MM.1S (cell line): ENCODE measurements around the gene NBAS.

Source experiments
- DNase-seq: peaks from one replicate; pipeline ENCODE4 v3.0.0-alpha.2; 2015
- H2AFZ ChIP-seq: fragments of 300-600 bp; sonication (generic); 2 replicates; pipeline ENCODE4 v1.6.0; 2016; ENCODE audit warnings: antibody characterized with exemption, low read length
- H3F3A ChIP-seq: fragments of 300-600 bp; sonication (generic); 2 replicates; pipeline ENCODE4 v1.6.1; 2016; ENCODE audit warnings: mild to moderate bottlenecking, antibody characterized with exemption, low read length, moderate library complexity, mixed read lengths; ENCODE audit not compliant: insufficient read depth
- H3K27ac ChIP-seq: fragments of 300-600 bp; sonication (generic); 2 replicates; pipeline ENCODE4 v1.5.1; 2016; ENCODE audit warnings: mild to moderate bottlenecking, low read length
- H3K27me3 ChIP-seq: fragments of 300-600 bp; sonication (generic); replicated peaks from 2 replicates; pipeline ENCODE4 v1.6.0; 2016; ENCODE audit warnings: low read length; ENCODE audit not compliant: insufficient read depth
- H3K36me3 ChIP-seq: fragments of 300-600 bp; sonication (generic); replicated peaks from 2 replicates; pipeline ENCODE4 v1.6.1; 2016; ENCODE audit warnings: mild to moderate bottlenecking, low read length, mixed read lengths; ENCODE audit not compliant: insufficient read depth
- H3K4me1 ChIP-seq: fragments of 300-600 bp; sonication (generic); 2 replicates; pipeline ENCODE4 v1.6.1; 2016; ENCODE audit warnings: low read length, mixed read lengths
- H3K4me2 ChIP-seq: fragments of 300-600 bp; sonication (generic); 2 replicates; pipeline ENCODE4 v1.6.0; 2016; ENCODE audit warnings: low read depth, low read length
- H3K4me3 ChIP-seq: fragments of 300-600 bp; sonication (generic); 2 replicates; pipeline ENCODE4 v1.5.1; 2016; ENCODE audit warnings: low read length, mixed read lengths
- H3K79me2 ChIP-seq: fragments of 300-600 bp; sonication (generic); 2 replicates; pipeline ENCODE4 v1.6.1; 2016; ENCODE audit warnings: mixed run types, low read length, mixed read lengths
- H3K9ac ChIP-seq: fragments of 300-600 bp; sonication (generic); 2 replicates; pipeline ENCODE4 v1.6.1; 2016; ENCODE audit warnings: low read length, mixed read lengths
- H3K9me2 ChIP-seq: fragments of 300-600 bp; sonication (generic); replicated peaks from 2 replicates; pipeline ENCODE4 v1.6.1; 2016; ENCODE audit warnings: mild to moderate bottlenecking, low read length, mixed read lengths; ENCODE audit not compliant: insufficient read depth
- H3K9me3 ChIP-seq: fragments of 300-600 bp; sonication (generic); replicated peaks from 2 replicates; pipeline ENCODE4 v1.6.1; 2016; ENCODE audit warnings: mild to moderate bottlenecking, low read length, mixed read lengths; ENCODE audit not compliant: insufficient read depth
- H4K20me1 ChIP-seq: fragments of 300-600 bp; sonication (generic); 2 replicates; pipeline ENCODE4 v1.6.1; 2016; ENCODE audit warnings: mild to moderate bottlenecking, low read length, moderate library complexity, mixed read lengths; ENCODE audit not compliant: insufficient read depth
- EZH2 ChIP-seq: fragments of 300-600 bp; sonication (generic); optimal IDR thresholded peaks from 2 replicates; pipeline ENCODE3; 2017; ENCODE audit warnings: low read depth, mild to moderate bottlenecking, antibody characterized with exemption, low read length, mixed read lengths
- EZH2phosphoT487 ChIP-seq: fragments of 300-600 bp; sonication (generic); IDR thresholded peaks from 2 replicates; pipeline ENCODE4 v1.6.1; 2018; ENCODE audit warnings: antibody characterized with exemption, low read length
- TF ChIP-seq, protein P1 (sequence below): fragments of 300-600 bp; sonication (generic); IDR thresholded peaks from 2 replicates; pipeline ENCODE4 v1.5.1; 2016; ENCODE audit warnings: antibody characterized with exemption, low read length, mixed read lengths

The NBAS gene

DNA sequence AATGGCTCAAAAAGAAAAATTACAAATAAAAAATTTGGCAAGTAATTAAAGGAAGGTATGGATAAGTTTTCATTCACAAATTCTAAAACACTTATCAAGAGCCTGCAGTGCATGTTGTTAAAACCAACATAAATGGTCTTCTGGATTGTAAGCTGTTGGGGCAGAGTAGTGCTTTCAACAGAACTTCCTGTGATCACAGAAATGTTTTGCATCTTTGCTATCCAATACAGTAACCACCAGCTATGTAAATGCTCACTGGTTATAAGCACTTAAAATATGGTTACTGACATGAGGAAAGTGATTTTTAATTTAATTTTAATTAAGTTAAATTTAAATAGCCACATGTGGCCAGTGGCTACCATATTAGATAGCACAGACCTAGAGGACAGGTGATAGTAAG lies 133.1 kb downstream of the NBAS start:
- Histone ChIP-seq H3K9me2 (no peaks in the 10 kb centered on the region), H3K4me2 (no peak overlapping the region), H3K9me3 (no peaks in the 10 kb centered on the region), H3K9ac (no peak overlapping the region), H3K27ac (no peak overlapping the region), H4K20me1 (no peaks in the 10 kb centered on the region), H2AFZ (no peak overlapping the region), H3K36me3 (no peaks in the 10 kb centered on the region), H3K4me3 (no peak overlapping the region), H3F3A (no peaks in the 10 kb centered on the region), H3K4me1 (no peaks in the 10 kb centered on the region), H3K79me2 (no peaks in the 10 kb centered on the region), H3K27me3 (no peaks in the 10 kb centered on the region)
- no peak for TF ChIP-seq EZH2phosphoT487
- no peak for TF ChIP-seq EZH2
- TF ChIP-seq, protein P1, sequence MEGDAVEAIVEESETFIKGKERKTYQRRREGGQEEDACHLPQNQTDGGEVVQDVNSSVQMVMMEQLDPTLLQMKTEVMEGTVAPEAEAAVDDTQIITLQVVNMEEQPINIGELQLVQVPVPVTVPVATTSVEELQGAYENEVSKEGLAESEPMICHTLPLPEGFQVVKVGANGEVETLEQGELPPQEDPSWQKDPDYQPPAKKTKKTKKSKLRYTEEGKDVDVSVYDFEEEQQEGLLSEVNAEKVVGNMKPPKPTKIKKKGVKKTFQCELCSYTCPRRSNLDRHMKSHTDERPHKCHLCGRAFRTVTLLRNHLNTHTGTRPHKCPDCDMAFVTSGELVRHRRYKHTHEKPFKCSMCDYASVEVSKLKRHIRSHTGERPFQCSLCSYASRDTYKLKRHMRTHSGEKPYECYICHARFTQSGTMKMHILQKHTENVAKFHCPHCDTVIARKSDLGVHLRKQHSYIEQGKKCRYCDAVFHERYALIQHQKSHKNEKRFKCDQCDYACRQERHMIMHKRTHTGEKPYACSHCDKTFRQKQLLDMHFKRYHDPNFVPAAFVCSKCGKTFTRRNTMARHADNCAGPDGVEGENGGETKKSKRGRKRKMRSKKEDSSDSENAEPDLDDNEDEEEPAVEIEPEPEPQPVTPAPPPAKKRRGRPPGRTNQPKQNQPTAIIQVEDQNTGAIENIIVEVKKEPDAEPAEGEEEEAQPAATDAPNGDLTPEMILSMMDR = no peak
- DNase-seq = no peak

DNA sequence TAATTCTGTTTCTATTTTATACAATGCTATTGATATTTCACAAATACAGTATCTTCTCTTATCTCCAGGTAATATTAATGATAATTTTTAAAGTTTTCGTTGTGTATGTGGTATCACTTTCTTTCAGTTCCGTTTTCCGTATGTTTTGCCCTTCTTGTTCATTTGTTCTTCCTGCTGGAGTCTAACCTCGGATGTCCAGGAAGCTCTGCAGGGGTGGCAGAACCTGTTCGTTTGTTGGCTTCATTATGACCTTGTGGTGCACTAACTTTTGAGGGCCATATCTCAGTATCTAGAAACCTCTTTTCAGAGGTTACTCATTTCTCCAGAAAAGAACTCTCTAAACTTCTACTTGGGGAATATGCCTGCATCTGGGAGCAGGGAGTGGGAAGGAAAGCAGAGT lies 134.5 kb downstream of the NBAS start:
- H3K4me3 ChIP-seq = no peak overlapping the region
- H3K9me2 ChIP-seq = no peaks in the 10 kb centered on the region
- H3K27ac ChIP-seq = no peak overlapping the region
- H4K20me1 ChIP-seq = no peaks in the 10 kb centered on the region
- no peak for DNase-seq
- no peaks in the 10 kb centered on the region for H3F3A ChIP-seq
- H3K4me2 ChIP-seq = no peak overlapping the region
- H3K27me3 ChIP-seq = no peaks in the 10 kb centered on the region
- no peaks in the 10 kb centered on the region for H3K79me2 ChIP-seq
- H3K9me3 ChIP-seq = no peaks in the 10 kb centered on the region
- H3K4me1 ChIP-seq = no peaks in the 10 kb centered on the region
- H2AFZ ChIP-seq = no peak overlapping the region
- no peak for TF ChIP-seq EZH2phosphoT487
- TF ChIP-seq, protein P1 = no peak
- no peak for TF ChIP-seq EZH2
- H3K36me3 ChIP-seq = no peaks in the 10 kb centered on the region
- no peak overlapping the region for H3K9ac ChIP-seq

DNA sequence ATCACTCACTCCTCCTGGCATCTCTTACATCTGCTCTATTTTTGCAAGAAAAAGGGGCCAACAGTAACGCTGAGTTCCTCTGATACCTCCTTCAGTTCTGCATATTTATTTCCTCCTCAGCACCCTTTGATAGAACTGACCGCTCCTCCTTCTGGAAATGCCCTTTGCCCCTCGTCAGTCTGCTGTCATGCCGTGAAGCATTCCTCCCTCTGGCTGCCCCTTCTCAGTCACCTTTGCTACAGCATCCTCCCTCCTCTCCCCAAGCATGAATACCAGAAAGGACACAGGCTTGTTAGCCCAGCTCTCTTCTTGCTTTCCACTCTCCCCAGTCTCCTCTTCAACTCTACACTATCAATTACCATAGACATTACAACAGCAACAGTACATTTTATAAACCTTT lies 135.4 kb downstream of the NBAS start:
- Histone ChIP-seq H3K36me3 (no peaks in the 10 kb centered on the region), H3K79me2 (no peaks in the 10 kb centered on the region), H3K9me2 (no peaks in the 10 kb centered on the region), H3K9me3 (no peaks in the 10 kb centered on the region), H3K4me2 (no peak overlapping the region), H3K4me3 (no peak overlapping the region), H2AFZ (no peak overlapping the region), H4K20me1 (no peaks in the 10 kb centered on the region), H3K27me3 (no peaks in the 10 kb centered on the region), H3F3A (no peaks in the 10 kb centered on the region), H3K27ac (no peak overlapping the region), H3K4me1 (no peaks in the 10 kb centered on the region), H3K9ac (no peak overlapping the region)
- DNase-seq = no peak
- TF ChIP-seq EZH2phosphoT487 (no peak), EZH2 (no peak)
- TF ChIP-seq, protein P1 = no peak
